HepG2 (cell line): Measurements from ENCODE around the gene CDK14.

Source experiments
- NBN ChIP-seq: fragments of 450-650 bp; conservative IDR thresholded peaks from 2 replicates; pipeline ENCODE4 v1.6.1; 2017
- RAD21 ChIP-seq: fragments of 450-650 bp; formaldehyde crosslinking; IDR thresholded peaks from 2 replicates; pipeline ENCODE4 v1.5.0; 2020; ENCODE audit warnings: mild to moderate bottlenecking
- TCF7L2 ChIP-seq: IDR thresholded peaks from 2 replicates; pipeline ENCODE4 v1.6.1; 2011; ENCODE audit warnings: mild to moderate bottlenecking, low read depth, low read length, moderate library complexity
- ZBTB7B ChIP-seq: sonication (generic); formaldehyde crosslinking; IDR thresholded peaks from 2 replicates; pipeline ENCODE4 v1.4.0; 2020; ENCODE audit warnings: missing genetic modification reagents
- ZNF274 ChIP-seq: sonication (generic); formaldehyde crosslinking; IDR thresholded peaks from 2 replicates; pipeline ENCODE4 v1.5.1; 2020; ENCODE audit warnings: mild to moderate bottlenecking, missing genetic modification reagents
- TF ChIP-seq, protein P1 (sequence below): sonication (generic); formaldehyde crosslinking; IDR thresholded peaks from 2 replicates; pipeline ENCODE4 v1.4.0; 2020; ENCODE audit warnings: missing genetic modification reagents
- TF ChIP-seq, protein P2 (sequence below): sonication (generic); formaldehyde crosslinking; IDR thresholded peaks from 2 replicates; pipeline ENCODE4 v1.5.0; 2020; ENCODE audit warnings: mild to moderate bottlenecking, missing genetic modification reagents, moderate library complexity
- TF ChIP-seq, protein P3 (sequence below), 2 experiments: IDR thresholded peaks; 2 replicates each; pipeline ENCODE4 v1.6.1; 2011 to 2012; ENCODE audit warnings: low read length in 2 of 2, borderline replicate concordance in 1 of 2, low read depth in 1 of 2, mild to moderate bottlenecking in 1 of 2, moderate library complexity in 1 of 2

DNA sequence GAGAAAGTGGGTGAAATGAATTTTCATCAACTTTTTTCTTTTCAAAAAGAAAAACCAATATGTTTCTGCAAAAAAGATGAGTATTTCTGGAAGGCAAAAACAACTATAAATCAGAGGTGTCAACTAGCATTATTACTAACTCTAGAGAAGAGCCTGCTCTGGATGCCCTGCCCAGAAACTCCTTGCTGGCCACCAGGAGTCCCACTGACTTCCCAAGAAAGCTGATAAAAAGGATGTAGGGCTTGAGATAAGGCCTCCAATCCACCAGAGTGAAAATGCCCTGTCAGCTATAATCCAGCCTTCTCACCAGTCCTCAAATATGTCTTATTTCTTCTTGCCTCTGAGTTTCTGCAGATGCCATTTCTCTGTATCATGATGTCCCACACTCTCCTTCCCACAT lies 651.4 kb downstream of the CDK14 start:
- TF ChIP-seq, protein P1, sequence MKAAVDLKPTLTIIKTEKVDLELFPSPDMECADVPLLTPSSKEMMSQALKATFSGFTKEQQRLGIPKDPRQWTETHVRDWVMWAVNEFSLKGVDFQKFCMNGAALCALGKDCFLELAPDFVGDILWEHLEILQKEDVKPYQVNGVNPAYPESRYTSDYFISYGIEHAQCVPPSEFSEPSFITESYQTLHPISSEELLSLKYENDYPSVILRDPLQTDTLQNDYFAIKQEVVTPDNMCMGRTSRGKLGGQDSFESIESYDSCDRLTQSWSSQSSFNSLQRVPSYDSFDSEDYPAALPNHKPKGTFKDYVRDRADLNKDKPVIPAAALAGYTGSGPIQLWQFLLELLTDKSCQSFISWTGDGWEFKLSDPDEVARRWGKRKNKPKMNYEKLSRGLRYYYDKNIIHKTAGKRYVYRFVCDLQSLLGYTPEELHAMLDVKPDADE (CRISPR knock-in tag) = no peak
- TF ChIP-seq ZBTB7B (no peak), RAD21 (CRISPR knock-in tag) (no peak), TCF7L2 (no peak), ZNF274 (no peak), NBN (no peak)
- TF ChIP-seq, protein P2, sequence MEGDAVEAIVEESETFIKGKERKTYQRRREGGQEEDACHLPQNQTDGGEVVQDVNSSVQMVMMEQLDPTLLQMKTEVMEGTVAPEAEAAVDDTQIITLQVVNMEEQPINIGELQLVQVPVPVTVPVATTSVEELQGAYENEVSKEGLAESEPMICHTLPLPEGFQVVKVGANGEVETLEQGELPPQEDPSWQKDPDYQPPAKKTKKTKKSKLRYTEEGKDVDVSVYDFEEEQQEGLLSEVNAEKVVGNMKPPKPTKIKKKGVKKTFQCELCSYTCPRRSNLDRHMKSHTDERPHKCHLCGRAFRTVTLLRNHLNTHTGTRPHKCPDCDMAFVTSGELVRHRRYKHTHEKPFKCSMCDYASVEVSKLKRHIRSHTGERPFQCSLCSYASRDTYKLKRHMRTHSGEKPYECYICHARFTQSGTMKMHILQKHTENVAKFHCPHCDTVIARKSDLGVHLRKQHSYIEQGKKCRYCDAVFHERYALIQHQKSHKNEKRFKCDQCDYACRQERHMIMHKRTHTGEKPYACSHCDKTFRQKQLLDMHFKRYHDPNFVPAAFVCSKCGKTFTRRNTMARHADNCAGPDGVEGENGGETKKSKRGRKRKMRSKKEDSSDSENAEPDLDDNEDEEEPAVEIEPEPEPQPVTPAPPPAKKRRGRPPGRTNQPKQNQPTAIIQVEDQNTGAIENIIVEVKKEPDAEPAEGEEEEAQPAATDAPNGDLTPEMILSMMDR (CRISPR knock-in tag) = no peak
- TF ChIP-seq, protein P3, sequence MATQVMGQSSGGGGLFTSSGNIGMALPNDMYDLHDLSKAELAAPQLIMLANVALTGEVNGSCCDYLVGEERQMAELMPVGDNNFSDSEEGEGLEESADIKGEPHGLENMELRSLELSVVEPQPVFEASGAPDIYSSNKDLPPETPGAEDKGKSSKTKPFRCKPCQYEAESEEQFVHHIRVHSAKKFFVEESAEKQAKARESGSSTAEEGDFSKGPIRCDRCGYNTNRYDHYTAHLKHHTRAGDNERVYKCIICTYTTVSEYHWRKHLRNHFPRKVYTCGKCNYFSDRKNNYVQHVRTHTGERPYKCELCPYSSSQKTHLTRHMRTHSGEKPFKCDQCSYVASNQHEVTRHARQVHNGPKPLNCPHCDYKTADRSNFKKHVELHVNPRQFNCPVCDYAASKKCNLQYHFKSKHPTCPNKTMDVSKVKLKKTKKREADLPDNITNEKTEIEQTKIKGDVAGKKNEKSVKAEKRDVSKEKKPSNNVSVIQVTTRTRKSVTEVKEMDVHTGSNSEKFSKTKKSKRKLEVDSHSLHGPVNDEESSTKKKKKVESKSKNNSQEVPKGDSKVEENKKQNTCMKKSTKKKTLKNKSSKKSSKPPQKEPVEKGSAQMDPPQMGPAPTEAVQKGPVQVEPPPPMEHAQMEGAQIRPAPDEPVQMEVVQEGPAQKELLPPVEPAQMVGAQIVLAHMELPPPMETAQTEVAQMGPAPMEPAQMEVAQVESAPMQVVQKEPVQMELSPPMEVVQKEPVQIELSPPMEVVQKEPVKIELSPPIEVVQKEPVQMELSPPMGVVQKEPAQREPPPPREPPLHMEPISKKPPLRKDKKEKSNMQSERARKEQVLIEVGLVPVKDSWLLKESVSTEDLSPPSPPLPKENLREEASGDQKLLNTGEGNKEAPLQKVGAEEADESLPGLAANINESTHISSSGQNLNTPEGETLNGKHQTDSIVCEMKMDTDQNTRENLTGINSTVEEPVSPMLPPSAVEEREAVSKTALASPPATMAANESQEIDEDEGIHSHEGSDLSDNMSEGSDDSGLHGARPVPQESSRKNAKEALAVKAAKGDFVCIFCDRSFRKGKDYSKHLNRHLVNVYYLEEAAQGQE (IDR thresholded peaks at IDR 0.05; ENCODE audit: borderline replicate concordance in 1 of 2, low read depth in 1 of 2, low read length in 2 of 2) = no peak
